ENCODE measurements around the gene CUL1. TPM values are rescaled to one million over a fixed set of nuclear protein-coding genes. Genes with fewer than 3 reads are reported as not detected.

CUL1 gene
- polyA plus RNA-seq, 1 donor from 2014 or later: 77.5 TPM

DNA sequence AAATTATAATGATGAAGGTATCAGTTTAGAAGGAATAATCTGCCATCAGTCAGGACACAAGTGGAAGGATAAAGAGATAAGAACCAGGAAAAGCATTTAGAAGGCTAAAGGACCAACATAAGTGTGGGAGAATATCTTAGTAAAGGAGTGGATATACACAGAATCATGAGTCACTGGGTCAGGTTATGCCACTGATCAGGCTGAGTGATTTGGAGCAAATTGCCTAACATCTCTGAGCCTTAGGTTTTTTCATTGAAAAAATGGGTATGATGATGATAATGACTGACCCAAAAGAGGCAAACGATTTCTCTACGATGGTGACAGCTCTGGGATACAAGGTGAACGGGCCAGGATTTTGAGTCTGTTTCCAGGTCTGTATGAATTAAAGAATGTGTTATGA is 2.8 kb upstream of the CUL1 start:
- no peak for TF ChIP-seq MXI1 (conservative IDR thresholded peaks at IDR 0.05; ENCODE audit: poor library complexity, severe bottlenecking)
- no peak for TF ChIP-seq POLR2AphosphoS5 (IDR thresholded peaks at IDR 0.05)
- TF ChIP-seq RAD21 (conservative IDR thresholded peaks at IDR 0.05): no peak
- no peak for TF ChIP-seq EP300 (conservative IDR thresholded peaks at IDR 0.05; ENCODE audit: poor library complexity, severe bottlenecking)
- TF ChIP-seq TAF1 (IDR thresholded peaks at IDR 0.05; ENCODE audit: low read depth): no peak
- TF ChIP-seq EZH2 (IDR thresholded peaks at IDR 0.05; ENCODE audit: borderline replicate concordance, insufficient read depth, low read length, poor library complexity, severe bottlenecking): no peak
- TF ChIP-seq CTCF (IDR thresholded peaks at IDR 0.05; ENCODE audit: poor library complexity, severe bottlenecking): no peak
- no peak for TF ChIP-seq SMC3 (conservative IDR thresholded peaks at IDR 0.05; ENCODE audit: poor library complexity)
- TF ChIP-seq, protein P1, sequence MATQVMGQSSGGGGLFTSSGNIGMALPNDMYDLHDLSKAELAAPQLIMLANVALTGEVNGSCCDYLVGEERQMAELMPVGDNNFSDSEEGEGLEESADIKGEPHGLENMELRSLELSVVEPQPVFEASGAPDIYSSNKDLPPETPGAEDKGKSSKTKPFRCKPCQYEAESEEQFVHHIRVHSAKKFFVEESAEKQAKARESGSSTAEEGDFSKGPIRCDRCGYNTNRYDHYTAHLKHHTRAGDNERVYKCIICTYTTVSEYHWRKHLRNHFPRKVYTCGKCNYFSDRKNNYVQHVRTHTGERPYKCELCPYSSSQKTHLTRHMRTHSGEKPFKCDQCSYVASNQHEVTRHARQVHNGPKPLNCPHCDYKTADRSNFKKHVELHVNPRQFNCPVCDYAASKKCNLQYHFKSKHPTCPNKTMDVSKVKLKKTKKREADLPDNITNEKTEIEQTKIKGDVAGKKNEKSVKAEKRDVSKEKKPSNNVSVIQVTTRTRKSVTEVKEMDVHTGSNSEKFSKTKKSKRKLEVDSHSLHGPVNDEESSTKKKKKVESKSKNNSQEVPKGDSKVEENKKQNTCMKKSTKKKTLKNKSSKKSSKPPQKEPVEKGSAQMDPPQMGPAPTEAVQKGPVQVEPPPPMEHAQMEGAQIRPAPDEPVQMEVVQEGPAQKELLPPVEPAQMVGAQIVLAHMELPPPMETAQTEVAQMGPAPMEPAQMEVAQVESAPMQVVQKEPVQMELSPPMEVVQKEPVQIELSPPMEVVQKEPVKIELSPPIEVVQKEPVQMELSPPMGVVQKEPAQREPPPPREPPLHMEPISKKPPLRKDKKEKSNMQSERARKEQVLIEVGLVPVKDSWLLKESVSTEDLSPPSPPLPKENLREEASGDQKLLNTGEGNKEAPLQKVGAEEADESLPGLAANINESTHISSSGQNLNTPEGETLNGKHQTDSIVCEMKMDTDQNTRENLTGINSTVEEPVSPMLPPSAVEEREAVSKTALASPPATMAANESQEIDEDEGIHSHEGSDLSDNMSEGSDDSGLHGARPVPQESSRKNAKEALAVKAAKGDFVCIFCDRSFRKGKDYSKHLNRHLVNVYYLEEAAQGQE (IDR thresholded peaks at IDR 0.05; ENCODE audit: borderline replicate concordance): no peak
- Histone ChIP-seq H3K27me3 (ENCODE audit: insufficient read depth, low read depth, low read length) (no peaks in the 10 kb centered on the region), H3K4me3 (ENCODE audit: low read length) (no peak overlapping the region), H3K9ac (ENCODE audit: low read length) (no peak overlapping the region), H3F3A (ENCODE audit: insufficient read depth, low read length, poor library complexity, severe bottlenecking) (no peaks in the 10 kb centered on the region), H3K9me3 (ENCODE audit: low read length) (no peaks in the 10 kb centered on the region), H2AFZ (ENCODE audit: low read depth, low read length) (no peak overlapping the region), H4K20me1 (ENCODE audit: insufficient read depth) (no peaks in the 10 kb centered on the region), H3K4me2 (ENCODE audit: low read length) (no peak overlapping the region), H3K9me2 (ENCODE audit: insufficient read depth, low read length) (no peaks in the 10 kb centered on the region), H3K36me3 (ENCODE audit: insufficient read depth, low read length) (no peaks in the 10 kb centered on the region), H3K79me2 (replicated peaks; ENCODE audit: insufficient read depth, low read length) (peaks cover 25% of the 10 kb centered on the region), H3K27ac (ENCODE audit: low read length) (no peak overlapping the region)

DNA sequence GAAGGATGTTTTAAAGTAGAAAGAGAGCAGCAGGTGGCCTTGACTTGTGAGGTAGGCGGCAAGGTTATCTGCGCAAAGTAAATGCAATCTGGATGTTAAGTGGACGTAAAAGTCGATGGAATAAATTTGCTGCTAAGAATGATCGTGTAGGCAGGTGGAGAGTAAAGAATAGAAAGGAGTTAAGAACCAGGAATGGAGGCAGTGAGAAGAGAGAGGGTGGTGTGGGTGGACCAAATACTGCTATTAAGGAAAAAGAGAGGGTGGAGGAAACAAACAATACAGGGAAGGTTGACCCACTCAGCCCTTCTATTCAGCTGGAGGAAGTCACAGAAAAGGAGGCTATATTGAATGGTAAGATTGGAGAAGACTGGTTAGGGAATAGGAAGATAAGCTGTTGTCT is 1.9 kb upstream of the CUL1 start:
- H3K27me3 ChIP-seq (ENCODE audit: insufficient read depth, low read depth, low read length): no peaks in the 10 kb centered on the region
- no peak overlapping the region for H3K4me2 ChIP-seq (ENCODE audit: low read length)
- H3K79me2 ChIP-seq (replicated peaks; ENCODE audit: insufficient read depth, low read length): peaks cover 34% of the 10 kb centered on the region
- no peaks in the 10 kb centered on the region for H3K9me2 ChIP-seq (ENCODE audit: insufficient read depth, low read length)
- no peaks in the 10 kb centered on the region for H4K20me1 ChIP-seq (ENCODE audit: insufficient read depth)
- TF ChIP-seq, protein P1 (IDR thresholded peaks at IDR 0.05; ENCODE audit: borderline replicate concordance): no peak
- TF ChIP-seq EP300 (conservative IDR thresholded peaks at IDR 0.05; ENCODE audit: poor library complexity, severe bottlenecking) (no peak), EZH2 (IDR thresholded peaks at IDR 0.05; ENCODE audit: borderline replicate concordance, insufficient read depth, low read length, poor library complexity, severe bottlenecking) (no peak), POLR2AphosphoS5 (IDR thresholded peaks at IDR 0.05) (no peak), CTCF (IDR thresholded peaks at IDR 0.05; ENCODE audit: poor library complexity, severe bottlenecking) (no peak), TAF1 (IDR thresholded peaks at IDR 0.05; ENCODE audit: low read depth) (no peak), MXI1 (conservative IDR thresholded peaks at IDR 0.05; ENCODE audit: poor library complexity, severe bottlenecking) (no peak)
- H3K27ac ChIP-seq (ENCODE audit: low read length): no peak overlapping the region
- no peaks in the 10 kb centered on the region for H3K36me3 ChIP-seq (ENCODE audit: insufficient read depth, low read length)
- H3K4me3 ChIP-seq (ENCODE audit: low read length): no peak overlapping the region
- no peak overlapping the region for H3K9ac ChIP-seq (ENCODE audit: low read length)
- no peaks in the 10 kb centered on the region for H3K9me3 ChIP-seq (ENCODE audit: low read length)
- H3F3A ChIP-seq (ENCODE audit: insufficient read depth, low read length, poor library complexity, severe bottlenecking): no peaks in the 10 kb centered on the region
- no peak overlapping the region for H2AFZ ChIP-seq (ENCODE audit: low read depth, low read length)
